HG02870 (cell line): ENCODE results near the gene ZBTB25.

Experiments
- ATAC-seq: cut with Tn5 transposase; IDR thresholded peaks from one replicate; pipeline ENCODE4 v1.9.1; 2021; ENCODE audit warnings: mild to moderate bottlenecking, moderate library complexity; ENCODE audit not compliant: unreplicated experiment

ZBTB25 gene

GRCh38 chr14:64407329-64407728 is 96.3 kb downstream of the ZBTB25 start:
- ATAC-seq = peak; percentile 49

- no peak for ATAC-seq
Measured at GRCh38 chr14:64405295-64405694, 98.3 kb downstream of the ZBTB25 start.

GRCh38 chr14:64401949-64402348 is 101.7 kb downstream of the ZBTB25 start:
- ATAC-seq = no peak

- no peak for ATAC-seq
Measured at GRCh38 chr14:64400829-64401459, 102.7 kb downstream of the ZBTB25 start.
